Progenitor cell of endocrine pancreas (in vitro differentiated cells): ENCODE measurements around the gene MVK. TPM values are rescaled to one million over a fixed set of nuclear protein-coding genes. Genes with fewer than 3 reads are reported as not detected.

ENCODE experiments used
- DNase-seq: peaks from one replicate; pipeline ENCODE4 v3.0.0; 2021; ENCODE audit warnings: low spot score; ENCODE audit not compliant: unreplicated experiment
- H3K27ac Mint-ChIP-seq: 2 replicates; pipeline ENCODE4 v1.8.0; 2021; ENCODE audit warnings: mild to moderate bottlenecking, moderate library complexity, mixed read lengths
- H3K27me3 Mint-ChIP-seq: 2 replicates; pipeline ENCODE4 v1.8.0; 2021; ENCODE audit warnings: mixed read lengths
- H3K36me3 Mint-ChIP-seq: 2 replicates; pipeline ENCODE4 v1.8.0; 2022; ENCODE audit warnings: mixed read lengths; ENCODE audit not compliant: insufficient read depth
- H3K4me1 Mint-ChIP-seq: 2 replicates; pipeline ENCODE4 v1.8.0; 2021; ENCODE audit warnings: low read depth, mixed read lengths
- H3K4me3 Mint-ChIP-seq: 2 replicates; pipeline ENCODE4 v1.8.0; 2021; ENCODE audit warnings: low read depth, mild to moderate bottlenecking, moderate library complexity, mixed read lengths
- H3K9me3 Mint-ChIP-seq: 2 replicates; pipeline ENCODE4 v1.8.0; 2021; ENCODE audit warnings: low read depth, mixed read lengths
- total RNA-seq: library from RNA; stranded (reverse); gene quantifications from 2 replicates; pipeline ENCODE4 v1.2.1, GENCODE V29; 2021
- TF ChIP-seq, protein P1 (sequence below): fragments of 200-600 bp; sonication (generic); IDR thresholded peaks from one replicate; pipeline ENCODE4 v1.5.0; 2021; ENCODE audit warnings: antibody characterized with exemption, mild to moderate bottlenecking; ENCODE audit not compliant: unreplicated experiment

The MVK gene
- total RNA-seq, 1 donor from 2014 or later, result 33.3 TPM

DNA sequence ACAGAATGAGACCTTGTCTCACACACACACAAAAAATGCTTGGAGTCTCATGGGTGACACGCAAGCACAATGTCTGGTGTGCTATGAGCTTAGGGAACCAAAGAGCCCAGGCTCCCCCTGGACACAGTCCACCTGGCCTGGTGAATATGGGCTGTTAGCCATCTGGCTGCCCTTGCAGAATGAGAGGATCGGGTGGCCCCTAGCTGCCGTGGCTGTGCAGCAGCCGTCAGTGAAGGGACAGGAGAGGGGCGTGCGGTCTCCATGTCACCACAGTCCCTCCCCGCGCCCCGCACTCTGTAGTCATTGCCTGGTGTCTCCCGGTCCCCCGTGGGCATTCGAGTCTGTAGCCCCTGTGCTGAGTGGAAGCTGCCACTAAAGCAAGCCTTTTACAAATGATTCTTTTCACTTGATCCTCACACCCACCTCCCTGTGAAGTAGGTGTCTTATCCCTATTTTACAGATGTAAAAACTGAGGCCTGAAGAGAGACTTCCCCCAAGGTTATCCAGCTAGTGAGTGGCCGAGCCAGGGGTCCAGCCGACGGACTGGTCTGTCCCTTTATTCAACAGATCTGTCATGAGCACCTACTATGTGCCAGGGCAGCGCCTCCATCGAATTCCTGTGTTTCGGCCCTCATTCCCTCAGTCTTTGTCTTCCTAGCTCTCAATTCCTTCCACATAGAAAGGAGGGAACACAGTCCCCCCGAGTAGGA is 18.8 kb downstream of the MVK start:
- H3K36me3 Mint-ChIP-seq, result peaks cover 11% of the 10 kb centered on the region
- no peak for DNase-seq
- TF ChIP-seq, protein P1, sequence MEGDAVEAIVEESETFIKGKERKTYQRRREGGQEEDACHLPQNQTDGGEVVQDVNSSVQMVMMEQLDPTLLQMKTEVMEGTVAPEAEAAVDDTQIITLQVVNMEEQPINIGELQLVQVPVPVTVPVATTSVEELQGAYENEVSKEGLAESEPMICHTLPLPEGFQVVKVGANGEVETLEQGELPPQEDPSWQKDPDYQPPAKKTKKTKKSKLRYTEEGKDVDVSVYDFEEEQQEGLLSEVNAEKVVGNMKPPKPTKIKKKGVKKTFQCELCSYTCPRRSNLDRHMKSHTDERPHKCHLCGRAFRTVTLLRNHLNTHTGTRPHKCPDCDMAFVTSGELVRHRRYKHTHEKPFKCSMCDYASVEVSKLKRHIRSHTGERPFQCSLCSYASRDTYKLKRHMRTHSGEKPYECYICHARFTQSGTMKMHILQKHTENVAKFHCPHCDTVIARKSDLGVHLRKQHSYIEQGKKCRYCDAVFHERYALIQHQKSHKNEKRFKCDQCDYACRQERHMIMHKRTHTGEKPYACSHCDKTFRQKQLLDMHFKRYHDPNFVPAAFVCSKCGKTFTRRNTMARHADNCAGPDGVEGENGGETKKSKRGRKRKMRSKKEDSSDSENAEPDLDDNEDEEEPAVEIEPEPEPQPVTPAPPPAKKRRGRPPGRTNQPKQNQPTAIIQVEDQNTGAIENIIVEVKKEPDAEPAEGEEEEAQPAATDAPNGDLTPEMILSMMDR, result no peak
- no peak overlapping the region for H3K4me3 Mint-ChIP-seq
- H3K4me1 Mint-ChIP-seq, result peaks cover 6% of the 10 kb centered on the region
- no peak overlapping the region for H3K27ac Mint-ChIP-seq
- no peaks in the 10 kb centered on the region for H3K27me3 Mint-ChIP-seq
- no peaks in the 10 kb centered on the region for H3K9me3 Mint-ChIP-seq

DNA sequence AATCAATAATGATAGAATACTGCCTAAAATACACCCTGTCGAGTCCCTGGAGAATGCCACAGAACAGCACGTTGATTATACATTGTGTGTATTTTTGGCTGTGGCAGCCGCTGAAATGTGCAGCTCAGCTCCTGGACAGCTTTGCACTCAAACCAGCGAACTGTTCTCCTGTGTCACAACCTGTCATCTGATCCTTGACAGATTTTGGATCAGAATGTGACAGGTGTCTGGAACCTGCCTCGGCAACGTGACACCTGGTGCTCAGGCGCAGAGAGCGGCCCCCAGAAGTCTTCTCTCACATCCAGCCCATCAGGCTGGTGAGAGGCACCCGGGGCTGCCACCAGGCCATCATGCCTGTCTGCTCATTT is 19.3 kb downstream of the MVK start:
- Mint-ChIP-seq H3K27ac (no peak overlapping the region), H3K9me3 (no peaks in the 10 kb centered on the region), H3K27me3 (no peaks in the 10 kb centered on the region), H3K4me3 (no peak overlapping the region), H3K4me1 (peaks cover 8% of the 10 kb centered on the region), H3K36me3 (peaks cover 11% of the 10 kb centered on the region)
- TF ChIP-seq, protein P1, result no peak
- no peak for DNase-seq

DNA sequence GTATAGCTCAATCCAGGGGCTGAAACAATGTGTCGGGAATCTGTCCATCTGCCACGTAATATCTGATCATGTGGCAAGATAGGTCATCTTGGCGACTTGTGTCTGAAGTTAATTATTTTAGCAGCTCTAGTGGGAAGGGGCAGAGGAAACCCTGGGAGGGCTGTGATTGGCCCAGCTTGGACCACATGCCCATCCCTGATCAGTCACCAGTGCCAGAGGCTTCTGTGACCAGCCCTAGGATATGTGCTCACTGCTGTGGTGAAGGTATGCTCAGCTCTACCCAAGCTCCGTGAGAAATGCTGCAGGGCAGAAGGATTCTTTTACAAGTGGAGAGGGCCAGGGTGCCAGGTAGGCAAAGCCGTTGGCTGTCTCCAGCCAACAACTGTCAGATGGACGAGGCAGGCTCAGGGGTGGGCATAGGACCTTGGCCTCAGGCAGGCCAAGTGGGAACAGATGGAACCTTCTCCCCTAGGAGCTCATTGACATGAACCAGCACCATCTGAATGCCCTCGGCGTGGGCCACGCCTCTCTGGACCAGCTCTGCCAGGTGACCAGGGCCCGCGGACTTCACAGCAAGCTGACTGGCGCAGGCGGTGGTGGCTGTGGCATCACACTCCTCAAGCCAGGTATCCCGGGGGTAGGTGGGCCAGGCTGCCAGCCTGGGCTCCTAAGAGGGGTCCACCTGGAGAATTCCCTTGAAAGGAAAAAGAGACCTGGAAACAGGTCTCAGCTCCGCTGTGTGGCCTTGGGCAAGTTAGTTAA is 21.1 kb downstream of the MVK start:
- H3K4me1 Mint-ChIP-seq, result peaks cover 6% of the 10 kb centered on the region
- no peaks in the 10 kb centered on the region for H3K27me3 Mint-ChIP-seq
- H3K4me3 Mint-ChIP-seq, result no peak overlapping the region
- TF ChIP-seq, protein P1, result no peak
- peaks cover 2% of the 10 kb centered on the region for H3K36me3 Mint-ChIP-seq
- DNase-seq, result no peak
- no peaks in the 10 kb centered on the region for H3K9me3 Mint-ChIP-seq
- H3K27ac Mint-ChIP-seq, result no peak overlapping the region

DNA sequence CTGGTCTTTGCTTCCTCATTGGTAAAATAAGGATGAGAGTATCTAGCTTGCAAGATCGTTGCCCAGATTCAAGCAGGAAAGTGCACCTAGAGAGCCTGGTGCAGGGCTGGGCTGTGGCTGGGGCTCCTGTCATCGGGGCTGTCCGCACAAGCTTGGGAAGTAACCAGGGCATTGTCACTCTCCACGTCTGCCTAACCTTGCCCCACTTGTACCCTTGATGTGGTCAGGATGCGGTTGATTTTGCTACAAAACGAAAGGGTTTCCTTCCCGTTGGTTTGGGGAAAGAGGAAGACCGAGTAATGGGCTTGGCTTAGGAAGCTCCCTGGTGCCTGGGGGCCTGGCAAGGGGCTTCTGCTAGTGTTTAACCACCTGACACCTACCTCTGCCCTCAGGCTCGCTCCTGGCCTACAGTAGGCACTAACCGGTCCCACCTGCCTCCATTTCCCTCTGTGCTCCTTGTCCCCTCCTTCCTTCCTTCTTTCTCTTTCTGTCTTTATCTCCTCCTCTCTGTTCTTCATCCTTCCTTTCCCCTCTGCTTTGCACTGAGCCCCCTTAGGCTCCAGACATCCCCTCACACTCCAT is 21.8 kb downstream of the MVK start:
- H3K27me3 Mint-ChIP-seq, result no peaks in the 10 kb centered on the region
- H3K36me3 Mint-ChIP-seq, result peaks cover 2% of the 10 kb centered on the region
- H3K4me1 Mint-ChIP-seq, result peaks cover 6% of the 10 kb centered on the region
- H3K4me3 Mint-ChIP-seq, result no peak overlapping the region
- no peaks in the 10 kb centered on the region for H3K9me3 Mint-ChIP-seq
- DNase-seq, result no peak
- H3K27ac Mint-ChIP-seq, result no peak overlapping the region
- TF ChIP-seq, protein P1, result no peak

DNA sequence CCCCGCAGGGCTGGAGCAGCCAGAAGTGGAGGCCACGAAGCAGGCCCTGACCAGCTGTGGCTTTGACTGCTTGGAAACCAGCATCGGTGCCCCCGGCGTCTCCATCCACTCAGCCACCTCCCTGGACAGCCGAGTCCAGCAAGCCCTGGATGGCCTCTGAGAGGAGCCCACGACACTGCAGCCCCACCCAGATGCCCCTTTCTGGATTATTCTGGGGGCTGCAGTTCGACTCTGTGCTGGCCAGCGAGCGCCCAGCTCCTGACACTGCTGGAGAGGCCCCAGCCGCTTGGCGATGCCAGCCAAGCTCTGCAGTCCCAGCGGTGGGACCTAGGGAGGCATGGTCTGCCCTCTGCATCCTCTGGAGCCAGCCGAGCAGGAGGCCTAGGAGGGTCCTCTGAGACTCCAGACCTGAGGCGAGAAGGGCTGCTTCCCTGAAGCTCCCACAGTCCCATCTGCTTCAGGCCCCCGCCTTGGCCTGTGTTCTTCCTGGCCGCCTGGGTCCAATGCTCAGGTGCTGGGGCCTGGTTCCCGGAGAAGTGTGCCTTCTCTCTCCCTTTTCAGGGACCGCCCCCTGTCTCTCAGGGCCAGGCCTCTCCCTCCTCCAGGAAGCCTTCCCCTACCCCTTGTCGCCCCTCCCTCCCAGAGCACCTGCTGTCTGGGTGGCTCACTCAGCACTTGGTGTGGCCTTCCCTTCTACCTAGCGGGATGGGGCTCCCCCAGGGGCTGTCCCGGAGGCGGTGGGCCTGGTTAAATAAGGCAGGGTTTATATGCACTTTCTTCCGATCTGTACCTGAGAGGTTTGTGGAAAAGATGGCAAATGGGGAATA is 23.0 kb downstream of the MVK start:
- H3K36me3 Mint-ChIP-seq, result peaks cover 2% of the 10 kb centered on the region
- TF ChIP-seq, protein P1, result no peak
- no peak overlapping the region for H3K4me3 Mint-ChIP-seq
- peaks cover 3% of the 10 kb centered on the region for H3K27me3 Mint-ChIP-seq
- peaks cover 6% of the 10 kb centered on the region for H3K4me1 Mint-ChIP-seq
- no peaks in the 10 kb centered on the region for H3K9me3 Mint-ChIP-seq
- H3K27ac Mint-ChIP-seq, result no peak overlapping the region
- no peak for DNase-seq
